ENCODE results near the gene TBC1D1.

TBC1D1 gene

DNA sequence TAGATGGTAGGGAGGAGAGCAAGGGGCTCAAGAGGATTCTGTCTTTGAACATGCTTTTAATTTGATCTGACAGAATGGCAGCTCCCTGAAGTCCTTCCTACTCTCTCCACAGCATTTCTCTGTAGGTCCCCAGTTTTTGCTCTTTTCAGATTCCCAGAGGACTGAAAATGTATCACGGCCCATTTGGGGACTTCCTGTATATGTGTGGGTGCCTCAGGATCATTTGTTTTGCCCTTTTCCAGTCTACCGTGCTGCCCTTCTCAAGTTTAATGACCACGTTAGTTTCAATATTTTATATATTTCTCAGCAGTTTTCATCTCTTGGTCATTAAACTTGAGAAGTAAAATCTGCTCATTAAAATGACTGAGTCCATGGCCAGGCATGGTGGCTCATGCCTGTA lies 2.3 kb downstream of the TBC1D1 start:
- Histone ChIP-seq H2BK120ac (ENCODE audit: insufficient read depth, low read length, poor library complexity) (no peak overlapping the region), H2AFZ (ENCODE audit: insufficient read depth, low read length, poor library complexity) (no peak overlapping the region), H3K9me3 (ENCODE audit: insufficient read depth, low read depth, low read length) (peaks cover 1% of the 10 kb centered on the region), H3K36me3 (ENCODE audit: control insufficient read depth in 1 of 2, insufficient read depth in 2 of 2, low read length in 2 of 2) (no peaks in the 10 kb centered on the region), H3K4me2 (ENCODE audit: low read length) (no peak overlapping the region), H4K8ac (ENCODE audit: low read depth, low read length) (no peak overlapping the region), H4K91ac (ENCODE audit: low read depth, low read length) (no peak overlapping the region), H3K27me3 (ENCODE audit: insufficient read depth, low read length) (peaks cover 31% of the 10 kb centered on the region), H3K4me1 (ENCODE audit: control insufficient read depth in 1 of 2, insufficient read depth in 2 of 2, low read length in 2 of 2) (peaks cover 8 to 14% of the 10 kb centered on the region in 2 experiments), H3K27ac (ENCODE audit: low read depth, low read length) (no peak overlapping the region), H2AK5ac (ENCODE audit: low read length) (no peak overlapping the region), H3K9ac (ENCODE audit: low read length) (no peak overlapping the region), H3K79me1 (ENCODE audit: low read length) (no peaks in the 10 kb centered on the region), H2BK12ac (ENCODE audit: low read length) (no peak overlapping the region), H3K4me3 (ENCODE audit: low read depth, low read length) (no peak overlapping the region), H2BK5ac (ENCODE audit: low read depth, low read length, poor library complexity) (no peak overlapping the region), H3K23ac (ENCODE audit: low read length) (no peak overlapping the region), H3K79me2 (ENCODE audit: control insufficient read depth, insufficient read depth, low read length, poor library complexity) (no peaks in the 10 kb centered on the region), H3K14ac (ENCODE audit: low read length) (no peak overlapping the region), H3K18ac (ENCODE audit: low read length) (no peak overlapping the region), H4K12ac (ENCODE audit: low read depth, low read length) (no peak overlapping the region), H3K4ac (ENCODE audit: low read depth, low read length) (no peak overlapping the region)
- no CpG with 5 or more reads among the region's 3 CpGs for WGBS (ENCODE audit: extremely low coverage, insufficient coverage, insufficient read length)
- DNase-seq = no peak

DNA sequence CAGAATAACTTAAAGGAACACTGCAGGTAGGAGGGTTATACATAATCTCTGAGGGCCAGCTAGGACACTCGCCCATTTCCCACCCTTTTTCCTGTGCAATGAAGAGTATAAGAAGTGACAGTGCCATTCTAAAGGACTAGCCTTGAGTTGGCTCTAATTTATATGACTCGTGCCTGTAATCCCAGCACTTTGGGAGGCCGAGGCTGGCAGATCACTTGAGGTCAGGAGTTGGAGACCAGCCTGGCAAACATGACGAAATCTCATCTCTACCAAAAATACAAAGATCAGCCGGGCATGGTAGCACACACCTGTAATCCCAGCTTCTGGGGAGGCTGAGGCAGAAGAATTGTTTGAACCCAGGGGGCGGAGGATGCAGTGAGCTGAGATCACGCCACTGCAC lies 4.4 kb downstream of the TBC1D1 start:
- no peak for DNase-seq
- Histone ChIP-seq H3K4me1 (ENCODE audit: control insufficient read depth in 1 of 2, insufficient read depth in 2 of 2, low read length in 2 of 2) (peaks cover 6 to 10% of the 10 kb centered on the region in 2 experiments), H3K79me1 (ENCODE audit: low read length) (no peaks in the 10 kb centered on the region), H3K9ac (ENCODE audit: low read length) (no peak overlapping the region), H2BK5ac (ENCODE audit: low read depth, low read length, poor library complexity) (no peak overlapping the region), H2BK12ac (ENCODE audit: low read length) (no peak overlapping the region), H3K4me3 (ENCODE audit: low read depth, low read length) (no peak overlapping the region), H3K27ac (ENCODE audit: low read depth, low read length) (no peak overlapping the region), H3K36me3 (ENCODE audit: control insufficient read depth in 1 of 2, insufficient read depth in 2 of 2, low read length in 2 of 2) (no peaks in the 10 kb centered on the region), H4K91ac (ENCODE audit: low read depth, low read length) (no peak overlapping the region), H3K79me2 (ENCODE audit: control insufficient read depth, insufficient read depth, low read length, poor library complexity) (no peaks in the 10 kb centered on the region), H3K9me3 (ENCODE audit: insufficient read depth, low read depth, low read length) (peaks cover 1% of the 10 kb centered on the region), H3K4me2 (ENCODE audit: low read length) (no peak overlapping the region), H4K12ac (ENCODE audit: low read depth, low read length) (no peak overlapping the region), H4K8ac (ENCODE audit: low read depth, low read length) (no peak overlapping the region), H3K14ac (ENCODE audit: low read length) (no peak overlapping the region), H2AFZ (ENCODE audit: insufficient read depth, low read length, poor library complexity) (no peak overlapping the region), H2BK120ac (ENCODE audit: insufficient read depth, low read length, poor library complexity) (no peak overlapping the region), H3K4ac (ENCODE audit: low read depth, low read length) (no peak overlapping the region), H3K27me3 (ENCODE audit: insufficient read depth, low read length) (peaks cover 19% of the 10 kb centered on the region), H2AK5ac (ENCODE audit: low read length) (no peak overlapping the region), H3K23ac (ENCODE audit: low read length) (no peak overlapping the region), H3K18ac (ENCODE audit: low read length) (no peak overlapping the region)
- WGBS (ENCODE audit: extremely low coverage, insufficient coverage, insufficient read length) = no CpG with 5 or more reads among the region's 7 CpGs

DNA sequence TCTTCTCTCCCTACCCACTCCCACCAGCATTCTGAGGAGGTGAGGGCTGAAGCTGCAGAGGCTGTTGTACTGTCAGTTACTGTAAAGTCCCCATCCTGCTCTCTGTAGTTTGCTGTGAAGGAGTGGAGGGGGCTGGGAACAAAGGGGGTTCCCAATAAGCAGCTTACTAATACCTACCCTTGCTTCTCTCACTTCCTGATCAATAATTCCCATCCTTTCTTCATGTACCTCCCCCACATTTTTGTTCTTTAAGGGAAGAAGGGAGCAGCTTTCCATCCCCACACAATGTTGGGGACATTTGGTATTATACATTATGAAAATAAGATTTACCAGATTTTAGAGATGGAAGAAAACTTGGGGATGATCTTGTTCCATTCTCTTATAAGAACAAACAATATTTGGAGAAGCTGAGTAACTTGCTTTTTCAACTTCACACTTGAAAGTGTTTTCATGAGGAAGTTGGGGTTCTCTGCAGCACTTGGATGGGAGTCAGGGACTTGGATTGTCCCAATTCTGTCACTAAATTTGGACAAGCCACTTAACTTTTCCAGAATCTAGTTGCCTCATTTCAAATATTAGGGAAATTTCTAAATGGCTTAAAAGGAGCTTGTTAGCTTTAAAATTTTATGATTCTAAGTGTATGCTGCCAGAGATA lies 5.4 kb downstream of the TBC1D1 start:
- Histone ChIP-seq H4K91ac (ENCODE audit: low read depth, low read length) (no peak overlapping the region), H3K18ac (ENCODE audit: low read length) (no peak overlapping the region), H3K9ac (ENCODE audit: low read length) (no peak overlapping the region), H3K79me1 (ENCODE audit: low read length) (no peaks in the 10 kb centered on the region), H3K9me3 (ENCODE audit: insufficient read depth, low read depth, low read length) (peaks cover 1% of the 10 kb centered on the region), H4K12ac (ENCODE audit: low read depth, low read length) (no peak overlapping the region), H3K36me3 (ENCODE audit: control insufficient read depth in 1 of 2, insufficient read depth in 2 of 2, low read length in 2 of 2) (no peaks in the 10 kb centered on the region), H3K4me2 (ENCODE audit: low read length) (no peak overlapping the region), H2AFZ (ENCODE audit: insufficient read depth, low read length, poor library complexity) (no peak overlapping the region), H2AK5ac (ENCODE audit: low read length) (no peak overlapping the region), H3K4me3 (ENCODE audit: low read depth, low read length) (no peak overlapping the region), H2BK5ac (ENCODE audit: low read depth, low read length, poor library complexity) (no peak overlapping the region), H2BK12ac (ENCODE audit: low read length) (no peak overlapping the region), H3K14ac (ENCODE audit: low read length) (no peak overlapping the region), H3K27me3 (ENCODE audit: insufficient read depth, low read length) (peaks cover 8% of the 10 kb centered on the region), H4K8ac (ENCODE audit: low read depth, low read length) (no peak overlapping the region), H3K27ac (ENCODE audit: low read depth, low read length) (no peak overlapping the region), H2BK120ac (ENCODE audit: insufficient read depth, low read length, poor library complexity) (no peak overlapping the region), H3K4ac (ENCODE audit: low read depth, low read length) (no peak overlapping the region), H3K4me1 (ENCODE audit: control insufficient read depth in 1 of 2, insufficient read depth in 2 of 2, low read length in 2 of 2) (no peaks in the 10 kb centered on the region), H3K23ac (ENCODE audit: low read length) (no peak overlapping the region), H3K79me2 (ENCODE audit: control insufficient read depth, insufficient read depth, low read length, poor library complexity) (no peaks in the 10 kb centered on the region)
- no peak for DNase-seq

DNA sequence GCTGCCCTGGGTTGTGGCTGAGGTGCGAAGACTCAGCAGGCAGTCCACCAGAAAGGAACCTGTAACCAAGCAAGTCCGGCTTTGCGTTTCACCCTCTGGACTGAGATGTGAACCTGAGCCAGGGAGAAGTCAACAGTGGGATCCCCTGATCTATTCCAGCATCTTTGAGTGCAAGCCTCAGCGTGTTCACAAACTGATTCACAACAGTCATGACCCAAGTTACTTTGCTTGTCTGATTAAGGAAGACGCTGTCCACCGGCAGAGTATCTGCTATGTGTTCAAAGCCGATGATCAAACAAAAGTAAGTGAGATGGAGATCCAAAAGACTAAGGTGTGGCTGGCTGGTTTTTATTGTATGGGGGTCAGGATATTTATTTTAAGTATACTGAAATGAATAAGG lies 11.3 kb downstream of the TBC1D1 start:
- H4K91ac ChIP-seq (ENCODE audit: low read depth, low read length) = no peak overlapping the region
- H3K9me3 ChIP-seq (ENCODE audit: insufficient read depth, low read depth, low read length) = no peaks in the 10 kb centered on the region
- no peak overlapping the region for H3K4me3 ChIP-seq (ENCODE audit: low read depth, low read length)
- no peak overlapping the region for H2AK5ac ChIP-seq (ENCODE audit: low read length)
- no peak overlapping the region for H4K12ac ChIP-seq (ENCODE audit: low read depth, low read length)
- H3K27me3 ChIP-seq (ENCODE audit: insufficient read depth, low read length) = no peaks in the 10 kb centered on the region
- H3K23ac ChIP-seq (ENCODE audit: low read length) = no peak overlapping the region
- H2BK120ac ChIP-seq (ENCODE audit: insufficient read depth, low read length, poor library complexity) = no peak overlapping the region
- H2BK5ac ChIP-seq (ENCODE audit: low read depth, low read length, poor library complexity) = no peak overlapping the region
- H2BK12ac ChIP-seq (ENCODE audit: low read length) = no peak overlapping the region
- no peak overlapping the region for H3K9ac ChIP-seq (ENCODE audit: low read length)
- H3K4ac ChIP-seq (ENCODE audit: low read depth, low read length) = no peak overlapping the region
- DNase-seq = no peak
- H3K79me1 ChIP-seq (ENCODE audit: low read length) = no peaks in the 10 kb centered on the region
- no peaks in the 10 kb centered on the region for H3K36me3 ChIP-seq (ENCODE audit: control insufficient read depth in 1 of 2, insufficient read depth in 2 of 2, low read length in 2 of 2)
- no peak overlapping the region for H3K18ac ChIP-seq (ENCODE audit: low read length)
- no CpG with 5 or more reads among the region's 7 CpGs for WGBS (ENCODE audit: extremely low coverage, insufficient coverage, insufficient read length)
- H3K4me2 ChIP-seq (ENCODE audit: low read length) = no peak overlapping the region
- H3K79me2 ChIP-seq (ENCODE audit: control insufficient read depth, insufficient read depth, low read length, poor library complexity) = no peaks in the 10 kb centered on the region
- H3K14ac ChIP-seq (ENCODE audit: low read length) = no peak overlapping the region
- no peak overlapping the region for H3K27ac ChIP-seq (ENCODE audit: low read depth, low read length)
- no peak overlapping the region for H2AFZ ChIP-seq (ENCODE audit: insufficient read depth, low read length, poor library complexity)
- no peak overlapping the region for H4K8ac ChIP-seq (ENCODE audit: low read depth, low read length)
- H3K4me1 ChIP-seq (ENCODE audit: control insufficient read depth in 1 of 2, insufficient read depth in 2 of 2, low read length in 2 of 2) = peaks cover 0 to 2% of the 10 kb centered on the region in 2 experiments

Measured in trophoblast cell (in vitro differentiated cells and primary cell).